OCI-LY3 (cell line): Measurements from ENCODE around the gene SNX1.

Source experiments
- CTCF ChIP-seq: fragments of 200-600, 300-600 bp; sonication (generic); IDR thresholded peaks from 2 replicates; pipeline ENCODE4 v1.5.1; 2014; ENCODE audit warnings: antibody characterized with exemption, low read length, low read depth
- EZH2phosphoT487 ChIP-seq: fragments of 200-600 bp; shearing (Covaris generic); IDR thresholded peaks from 2 replicates; pipeline ENCODE4 v1.6.1; 2018; ENCODE audit warnings: antibody characterized with exemption, mixed run types, low read depth

GRCh38 chr15:64133623-64134344 is 38.0 kb downstream of the SNX1 start:
- TF ChIP-seq CTCF (no peak), EZH2phosphoT487 (no peak)
